Mononuclear cell (primary cell): Measurements from ENCODE around the gene QSOX2. TPM values are rescaled to one million over a fixed set of nuclear protein-coding genes. Genes with fewer than 3 reads are reported as not detected.

Experiments used
- H3K27me3 ChIP-seq: 2 replicates; pipeline ENCODE4 v1.6.0; 2011; ENCODE audit warnings: low read length, control low read depth; ENCODE audit not compliant: insufficient read depth
- H3K4me1 ChIP-seq: 2 replicates; pipeline ENCODE4 v1.5.1; 2011; ENCODE audit warnings: mild to moderate bottlenecking, low read length, control low read depth; ENCODE audit not compliant: insufficient read depth
- H3K4me3 ChIP-seq: 2 replicates; pipeline ENCODE4 v1.5.1; 2011; ENCODE audit warnings: mild to moderate bottlenecking, low read length, moderate library complexity
- H3K9me3 ChIP-seq: 2 replicates; pipeline ENCODE4 v1.5.1; 2011; ENCODE audit warnings: low read depth, mild to moderate bottlenecking, control low read depth, low read length
- total RNA-seq: library from RNA; depleted of rRNA; stranded (reverse); fragments of >200 nt; gene quantifications from one replicate; pipeline ENCODE4 v1.2.3, GENCODE V29; 2012

Gene QSOX2
- total RNA-seq, 1 donor: 8.1 TPM

GRCh38 chr9:136204838-136205706, 40.5 kb downstream of the QSOX2 start, which contains the start of gene LHX3:
Gene LHX3 (minus strand): TSS chr9:136205128. CDS start chr9:136205012, 116 bp downstream.
- no peaks in the 10 kb centered on the region for H3K9me3 ChIP-seq
- H3K27me3 ChIP-seq: peaks cover 31% of the 10 kb centered on the region
- no peak within 1 kb of the TSS for H3K4me3 ChIP-seq
- H3K4me1 ChIP-seq: no peaks in the 10 kb centered on the region

GRCh38 chr9:136204145-136204805, 41.3 kb downstream of the QSOX2 start:
- H3K4me1 ChIP-seq: no peaks in the 10 kb centered on the region
- H3K4me3 ChIP-seq: no peak overlapping the region
- H3K27me3 ChIP-seq: peaks cover 39% of the 10 kb centered on the region
- no peaks in the 10 kb centered on the region for H3K9me3 ChIP-seq

GRCh38 chr9:136203408-136204144, 42.0 kb downstream of the QSOX2 start:
- Histone ChIP-seq H3K4me1 (no peaks in the 10 kb centered on the region), H3K27me3 (peaks cover 40% of the 10 kb centered on the region)

GRCh38 chr9:136202454-136203407, 42.9 kb downstream of the QSOX2 start:
- no peaks in the 10 kb centered on the region for H3K9me3 ChIP-seq
- peaks cover 47% of the 10 kb centered on the region for H3K27me3 ChIP-seq
- H3K4me3 ChIP-seq: no peak overlapping the region
- no peaks in the 10 kb centered on the region for H3K4me1 ChIP-seq

More at GRCh38 chr9:136203408-136204144, 42.0 kb downstream of the QSOX2 start:
- Histone ChIP-seq H3K4me3 (no peak overlapping the region), H3K9me3 (no peaks in the 10 kb centered on the region)

GRCh38 chr9:136201609-136202453, 43.8 kb downstream of the QSOX2 start:
- no peak overlapping the region for H3K4me3 ChIP-seq
- H3K9me3 ChIP-seq: no peaks in the 10 kb centered on the region
- H3K4me1 ChIP-seq: no peaks in the 10 kb centered on the region
- H3K27me3 ChIP-seq: peaks cover 51% of the 10 kb centered on the region

- Histone ChIP-seq H3K9me3 (no peaks in the 10 kb centered on the region), H3K27me3 (peaks cover 58% of the 10 kb centered on the region), H3K4me1 (no peaks in the 10 kb centered on the region), H3K4me3 (no peak overlapping the region)
These were observed 44.4 kb downstream of the QSOX2 start for GRCh38 chr9:136201174-136201573.

- Histone ChIP-seq H3K27me3 (peaks cover 63% of the 10 kb centered on the region), H3K4me1 (no peaks in the 10 kb centered on the region), H3K4me3 (no peak overlapping the region), H3K9me3 (no peaks in the 10 kb centered on the region)
These were observed 45.2 kb downstream of the QSOX2 start for GRCh38 chr9:136200424-136200823.

GRCh38 chr9:136199391-136200288, 46.0 kb downstream of the QSOX2 start:
- no peaks in the 10 kb centered on the region for H3K9me3 ChIP-seq
- no peaks in the 10 kb centered on the region for H3K4me1 ChIP-seq
- H3K4me3 ChIP-seq: no peak overlapping the region
- H3K27me3 ChIP-seq: peaks cover 67% of the 10 kb centered on the region

GRCh38 chr9:136198605-136199083, 47.0 kb downstream of the QSOX2 start:
- Histone ChIP-seq H3K9me3 (no peaks in the 10 kb centered on the region), H3K4me1 (no peaks in the 10 kb centered on the region), H3K4me3 (no peak overlapping the region), H3K27me3 (peaks cover 63% of the 10 kb centered on the region)

- Histone ChIP-seq H3K27me3 (peaks cover 59% of the 10 kb centered on the region), H3K4me3 (no peak overlapping the region), H3K4me1 (no peaks in the 10 kb centered on the region), H3K9me3 (no peaks in the 10 kb centered on the region)
These were observed 47.5 kb downstream of the QSOX2 start for GRCh38 chr9:136197930-136198604.

GRCh38 chr9:136197084-136197875, 48.3 kb downstream of the QSOX2 start:
- no peaks in the 10 kb centered on the region for H3K4me1 ChIP-seq
- no peak overlapping the region for H3K4me3 ChIP-seq
- no peaks in the 10 kb centered on the region for H3K9me3 ChIP-seq
- peaks cover 57% of the 10 kb centered on the region for H3K27me3 ChIP-seq
